RKO (cell line): ENCODE data around the gene LMO3.

Experiments
- DNase-seq: peaks from one replicate; pipeline ENCODE4 v3.0.0-alpha.2; 2016; ENCODE audit warnings: low spot score

Gene LMO3

DNA sequence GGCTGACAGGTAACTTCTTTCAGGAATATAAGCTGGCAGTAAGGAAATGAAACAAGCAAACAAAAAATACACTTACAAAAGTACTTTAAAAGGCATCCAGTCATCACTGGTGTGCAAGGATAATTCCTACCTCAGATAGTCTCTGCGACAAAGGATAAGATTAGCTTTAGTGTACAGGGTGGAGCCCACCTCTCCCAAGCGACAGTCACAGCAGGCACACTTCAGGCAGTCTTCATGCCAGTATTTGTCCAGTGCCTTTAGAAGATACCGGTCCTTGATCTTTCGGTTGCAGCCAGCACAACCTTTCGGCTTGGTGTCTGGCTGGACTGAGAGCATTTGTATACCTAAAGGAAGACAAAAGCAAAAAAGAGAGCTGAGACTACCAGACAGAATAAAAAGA, 5.4 kb downstream of the LMO3 start:
- DNase-seq, result no peak

DNA sequence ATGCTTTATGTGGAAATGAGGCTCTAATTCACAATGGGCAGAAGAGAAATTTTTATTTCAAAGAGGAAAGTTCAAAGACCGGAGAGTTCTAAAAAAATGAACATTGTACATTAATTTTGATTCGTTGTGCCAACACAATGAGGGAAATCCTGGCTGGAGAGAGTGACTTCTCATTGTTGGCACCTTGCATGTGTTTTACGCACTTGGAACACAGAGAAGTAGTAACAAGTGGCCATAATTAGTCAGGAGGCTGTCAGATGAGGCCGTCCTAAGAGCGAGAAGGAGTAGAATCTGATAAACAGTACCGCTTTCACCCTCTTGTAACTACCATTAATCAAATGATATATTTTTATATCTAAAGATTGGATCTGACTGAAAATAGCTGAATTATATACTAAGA, 6.9 kb downstream of the LMO3 start:
- no peak for DNase-seq

- no peak for DNase-seq
These were observed 11.2 kb downstream of the LMO3 start for GRCh38 chr12:16594797-16595196.

GRCh38 chr12:16593546-16593945, 12.4 kb downstream of the LMO3 start:
- DNase-seq, result no peak

DNA sequence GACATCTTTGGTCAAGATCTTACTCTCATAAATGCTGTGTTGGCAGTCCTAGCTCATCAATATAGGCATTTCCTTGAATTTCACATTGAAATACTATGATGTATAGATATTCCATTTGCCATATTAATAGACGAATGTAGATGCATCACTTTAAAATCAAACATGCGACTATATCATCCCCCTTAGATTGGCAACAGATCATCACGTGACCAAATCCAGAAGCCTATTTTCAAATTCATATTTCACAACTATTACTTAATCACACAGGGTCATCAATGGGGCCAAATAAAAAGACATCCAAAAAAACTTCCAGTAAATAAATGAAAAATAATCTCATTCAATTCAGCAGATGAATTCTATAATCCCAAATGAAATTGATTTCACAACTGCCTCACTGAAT, 15.3 kb downstream of the LMO3 start:
- no peak for DNase-seq

DNA sequence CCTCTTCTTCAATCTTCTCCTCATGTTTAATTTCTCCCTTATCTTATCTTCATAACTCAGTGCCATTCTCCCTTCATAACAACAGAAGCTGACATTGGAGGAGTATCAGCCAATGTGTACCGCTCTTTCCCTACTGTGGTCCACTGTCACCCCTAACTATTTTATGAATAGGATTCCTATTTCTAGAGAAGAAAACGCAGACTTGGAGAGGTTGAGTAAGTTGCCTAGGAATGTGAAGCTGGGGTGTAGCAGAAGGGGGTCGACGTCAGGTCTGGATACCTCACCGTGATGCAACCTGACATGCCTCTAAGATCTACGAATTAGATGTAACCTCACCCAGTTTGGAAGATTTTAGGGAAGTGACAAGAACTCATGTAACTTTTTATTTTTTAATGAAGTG, 17.1 kb downstream of the LMO3 start:
- no peak for DNase-seq

DNA sequence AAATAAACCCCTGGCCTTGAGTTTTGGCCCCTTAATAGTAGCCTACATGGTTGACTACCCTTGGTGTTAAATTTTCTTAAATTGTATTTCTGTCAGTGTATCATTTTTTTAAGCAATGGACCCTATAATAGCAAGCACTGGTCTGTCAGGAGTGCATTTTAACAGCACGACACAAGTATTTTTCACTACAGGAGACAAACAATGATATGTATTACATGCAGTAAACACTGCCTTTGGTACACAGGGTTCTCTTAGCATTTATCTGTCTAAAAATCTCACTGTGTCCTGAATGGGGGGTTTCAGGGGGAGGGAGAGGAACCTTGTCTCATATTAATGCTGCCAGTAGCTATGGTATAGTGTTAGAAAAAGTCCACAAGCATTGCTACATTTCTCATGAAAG, 18.4 kb downstream of the LMO3 start:
- no peak for DNase-seq

DNA sequence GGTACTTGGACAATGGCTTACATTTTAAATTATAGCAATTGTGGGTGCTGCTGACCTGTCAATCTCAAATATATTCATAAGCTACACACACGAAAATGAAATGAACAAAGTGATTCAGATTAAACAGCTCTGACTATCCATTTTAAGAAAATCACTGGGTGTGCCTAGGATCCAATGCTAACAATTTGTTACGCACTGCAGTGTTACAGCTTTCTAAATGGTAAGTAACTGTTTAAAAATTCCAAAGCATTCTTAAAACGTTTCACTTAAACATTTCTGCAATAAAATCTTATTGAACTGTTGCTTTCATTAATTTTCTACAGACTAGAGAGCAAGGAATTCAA, 18.9 kb downstream of the LMO3 start:
- no peak for DNase-seq

GRCh38 chr12:16586350-16587109, 19.4 kb downstream of the LMO3 start:
- no peak for DNase-seq

- no peak for DNase-seq
These were observed 20.2 kb downstream of the LMO3 start for GRCh38 chr12:16585781-16586180.

GRCh38 chr12:16583969-16584745, 21.8 kb downstream of the LMO3 start:
- DNase-seq, result no peak

DNA sequence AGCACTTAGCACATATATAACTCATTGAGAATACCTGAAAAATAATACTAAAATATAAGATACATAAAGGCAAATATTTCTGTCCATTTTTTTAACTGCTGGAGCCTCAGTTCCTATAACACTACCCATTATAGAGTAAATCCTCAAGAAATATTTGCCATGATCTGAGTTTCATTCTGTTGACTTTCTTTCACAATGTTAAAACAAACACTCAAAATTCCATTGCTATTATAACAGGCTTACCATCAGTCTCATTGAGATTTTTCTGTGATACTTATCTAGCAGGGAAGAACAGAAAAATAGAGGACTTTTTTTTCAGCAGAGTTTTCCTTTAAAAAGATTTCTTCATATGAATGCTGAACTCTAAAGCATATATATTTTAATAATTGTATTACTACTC, 24.5 kb downstream of the LMO3 start:
- no peak for DNase-seq

DNA sequence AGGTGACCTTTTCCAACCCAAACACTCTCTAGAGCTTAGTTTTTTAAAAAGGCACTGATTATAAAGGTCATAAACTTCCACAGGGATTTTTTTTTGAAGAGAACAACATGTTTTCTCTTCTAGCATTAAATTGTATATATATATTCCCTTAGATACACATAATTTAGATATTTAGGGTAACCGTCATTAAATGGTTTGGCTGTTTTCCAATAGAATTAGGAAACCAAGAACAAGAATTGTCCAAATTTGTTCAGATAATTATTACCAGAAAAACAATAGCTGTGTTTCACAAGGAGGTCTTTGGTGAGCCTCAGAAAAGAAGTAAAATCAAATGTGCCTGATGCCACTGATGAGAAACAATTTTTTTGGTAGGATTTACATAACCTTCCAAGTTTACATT, 26.9 kb downstream of the LMO3 start:
- DNase-seq, result no peak

- no peak for DNase-seq
These were observed 32.4 kb downstream of the LMO3 start for GRCh38 chr12:16573398-16574077.

DNA sequence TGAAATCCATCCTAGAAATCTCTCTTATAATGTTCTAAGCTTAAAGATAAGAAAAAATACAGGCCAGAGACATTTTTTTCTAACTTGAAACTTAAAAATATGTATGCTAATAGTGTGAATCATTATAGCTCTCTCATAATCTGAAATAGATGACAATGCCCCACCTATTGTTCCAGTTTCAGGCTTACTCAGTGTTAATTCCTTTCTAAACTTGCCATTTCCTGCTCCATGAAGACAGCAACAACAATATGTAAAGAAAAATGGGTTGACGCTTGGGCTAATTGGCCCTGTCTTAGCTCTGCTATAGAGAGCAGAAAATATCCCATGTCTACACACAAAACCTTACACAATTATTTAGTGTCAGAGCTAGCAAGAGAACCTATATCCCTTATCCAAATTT, 37.1 kb downstream of the LMO3 start:
- DNase-seq, result no peak

DNA sequence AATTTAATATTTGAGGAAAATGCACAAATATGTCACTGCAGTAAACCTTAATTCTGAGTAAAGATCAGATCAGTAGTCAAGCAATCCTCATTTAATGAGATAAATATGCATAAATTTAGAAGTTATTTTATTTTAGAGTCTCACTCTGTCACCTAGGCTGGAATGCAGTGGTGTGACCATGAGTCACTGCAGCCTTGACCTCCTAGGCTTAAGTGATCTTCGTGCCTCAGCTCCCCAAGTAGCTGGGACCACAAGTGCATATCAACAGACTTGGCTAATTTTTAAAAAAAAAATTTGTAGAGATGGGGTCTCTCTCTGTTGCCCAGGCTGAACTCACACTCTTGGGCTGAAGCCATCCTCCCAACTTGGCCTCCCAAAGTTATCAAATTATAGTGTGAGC, 41.3 kb downstream of the LMO3 start:
- no peak for DNase-seq

DNA sequence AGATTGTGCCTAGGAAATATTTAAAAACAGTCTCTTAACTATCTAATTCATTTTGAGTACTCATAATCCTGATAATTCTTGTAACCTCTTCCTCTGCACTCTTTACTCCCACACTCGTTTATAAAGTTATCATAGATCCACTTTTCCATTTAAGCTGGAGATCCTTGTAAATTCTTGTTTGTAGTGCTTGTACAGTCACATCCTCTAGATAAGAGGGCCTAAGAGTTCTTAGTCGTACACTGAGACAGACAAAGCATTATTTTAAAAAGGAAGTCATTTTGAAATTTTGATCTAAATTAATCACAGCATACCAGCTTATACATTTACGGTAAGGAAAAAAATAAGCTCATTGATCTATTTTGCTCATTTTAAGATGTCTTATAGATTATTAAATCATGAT, 42.5 kb downstream of the LMO3 start:
- DNase-seq, result no peak

GRCh38 chr12:16562921-16563320, 43.0 kb downstream of the LMO3 start:
- DNase-seq, result no peak

DNA sequence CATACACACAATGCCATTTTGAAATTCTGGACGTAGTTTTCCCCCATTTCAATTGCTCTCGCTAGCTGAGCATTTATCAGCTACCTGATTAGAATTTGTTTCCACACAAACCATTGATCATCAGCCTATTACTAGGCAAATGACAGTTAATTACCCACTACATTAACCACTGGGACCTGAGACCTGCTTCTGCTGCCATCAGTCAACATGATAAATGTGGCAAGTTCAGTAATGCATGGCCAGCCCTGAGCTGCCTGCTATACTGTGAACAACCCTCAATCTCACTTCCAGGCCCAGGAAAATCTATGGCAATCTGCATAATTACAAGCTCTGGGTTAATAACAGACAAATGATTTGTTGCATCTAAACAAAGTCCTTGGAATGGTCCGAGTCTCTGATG, 43.5 kb downstream of the LMO3 start:
- DNase-seq, result no peak

GRCh38 chr12:16560273-16560672, 45.7 kb downstream of the LMO3 start:
- no peak for DNase-seq

DNA sequence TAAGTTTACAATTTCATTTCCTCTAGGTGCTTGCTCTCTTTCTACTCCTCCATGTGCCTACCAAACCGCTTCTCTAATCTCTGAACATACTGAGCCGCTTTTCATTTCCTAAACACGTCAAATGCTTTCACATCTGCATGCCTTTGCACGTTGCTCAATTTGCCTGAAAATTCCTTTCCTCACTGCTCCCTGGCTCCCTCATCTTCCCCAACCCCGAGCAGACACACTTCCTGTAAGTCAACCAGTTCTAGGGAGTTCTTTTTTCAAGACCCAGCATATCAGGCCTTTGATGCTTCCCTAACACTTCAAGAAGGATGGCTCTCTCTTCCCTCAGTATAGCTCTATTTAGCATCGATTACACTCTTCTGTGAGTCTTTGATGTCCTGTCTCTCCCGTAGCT, 50.3 kb downstream of the LMO3 start:
- DNase-seq, result no peak

- DNase-seq, result no peak
These were observed 52.5 kb downstream of the LMO3 start for GRCh38 chr12:16553457-16553856.

- no peak for DNase-seq
These were observed 53.7 kb downstream of the LMO3 start for GRCh38 chr12:16552301-16552700.
